Neural cell (in vitro differentiated cells): ENCODE data around the gene HIP1R.

Experiments used
- EP300 ChIP-seq: fragments of 450-650 bp; conservative IDR thresholded peaks from 2 replicates; pipeline ENCODE4 v1.6.1; 2014; ENCODE audit warnings: antibody characterized with exemption, mild to moderate bottlenecking, moderate library complexity; ENCODE audit not compliant: poor library complexity, severe bottlenecking
- EZH2 ChIP-seq: fragments of 200-600, 300-800 bp; shearing (Covaris generic), sonication (generic); IDR thresholded peaks from 2 replicates; pipeline ENCODE4 v1.6.1; 2014; ENCODE audit warnings: antibody characterized with exemption, low read length, borderline replicate concordance, mild to moderate bottlenecking; ENCODE audit not compliant: insufficient read depth, poor library complexity, severe bottlenecking
- MXI1 ChIP-seq: fragments of 450-650 bp; conservative IDR thresholded peaks from 2 replicates; pipeline ENCODE4 v1.6.1; 2014; ENCODE audit warnings: antibody characterized with exemption, mild to moderate bottlenecking; ENCODE audit not compliant: poor library complexity, severe bottlenecking
- POLR2AphosphoS5 ChIP-seq: IDR thresholded peaks from 2 replicates; pipeline ENCODE4 v1.6.1; 2012
- RAD21 ChIP-seq: fragments of 450-650 bp; conservative IDR thresholded peaks from 2 replicates; pipeline ENCODE4 v1.6.1; 2014; ENCODE audit warnings: antibody characterized with exemption, mild to moderate bottlenecking, moderate library complexity
- SMC3 ChIP-seq: fragments of 450-650 bp; conservative IDR thresholded peaks from 2 replicates; pipeline ENCODE4 v1.6.1; 2014; ENCODE audit warnings: antibody characterized with exemption, mild to moderate bottlenecking, moderate library complexity; ENCODE audit not compliant: poor library complexity
- TF ChIP-seq, protein P1 (sequence below): fragments of 450-650 bp; IDR thresholded peaks from 2 replicates; pipeline ENCODE4 v1.5.1; 2014; ENCODE audit warnings: antibody characterized with exemption, mild to moderate bottlenecking, moderate library complexity; ENCODE audit not compliant: poor library complexity, severe bottlenecking
- TF ChIP-seq, protein P2 (sequence below): IDR thresholded peaks from 2 replicates; pipeline ENCODE4 v1.6.1; 2012; ENCODE audit warnings: borderline replicate concordance

DNA sequence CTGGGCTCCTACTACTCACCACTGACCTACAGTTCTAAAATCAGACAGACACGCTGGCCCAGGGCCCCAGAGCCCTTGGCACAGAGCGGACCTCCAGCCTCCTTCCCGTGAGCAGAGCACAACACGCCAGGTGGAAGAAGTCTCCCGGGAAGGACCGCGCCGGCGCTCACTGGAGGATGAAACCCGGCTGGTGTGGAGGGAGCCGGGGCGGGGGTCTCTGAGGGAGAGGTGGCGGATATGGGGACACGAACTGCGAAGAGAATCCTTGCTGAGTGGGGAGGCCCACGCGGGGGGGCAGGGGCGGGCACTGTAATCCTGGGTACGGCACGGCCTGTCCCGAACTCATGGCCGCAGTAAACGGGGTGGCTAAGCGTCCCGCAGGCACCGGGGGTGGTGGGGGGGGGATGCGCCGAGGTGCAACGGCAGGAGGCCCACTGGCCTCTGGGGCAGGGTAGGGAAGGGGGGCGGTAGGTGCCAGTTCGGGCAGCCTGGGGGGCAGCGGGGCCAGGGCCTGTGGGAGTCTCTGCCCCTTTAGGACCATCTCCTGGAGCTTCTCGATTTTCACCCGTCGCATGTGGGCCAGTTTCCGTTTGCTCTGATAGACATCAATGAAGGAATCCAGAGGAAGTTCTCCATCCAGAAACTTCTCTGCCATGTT lies 31.8 kb downstream of the HIP1R start:
- TF ChIP-seq, protein P1, sequence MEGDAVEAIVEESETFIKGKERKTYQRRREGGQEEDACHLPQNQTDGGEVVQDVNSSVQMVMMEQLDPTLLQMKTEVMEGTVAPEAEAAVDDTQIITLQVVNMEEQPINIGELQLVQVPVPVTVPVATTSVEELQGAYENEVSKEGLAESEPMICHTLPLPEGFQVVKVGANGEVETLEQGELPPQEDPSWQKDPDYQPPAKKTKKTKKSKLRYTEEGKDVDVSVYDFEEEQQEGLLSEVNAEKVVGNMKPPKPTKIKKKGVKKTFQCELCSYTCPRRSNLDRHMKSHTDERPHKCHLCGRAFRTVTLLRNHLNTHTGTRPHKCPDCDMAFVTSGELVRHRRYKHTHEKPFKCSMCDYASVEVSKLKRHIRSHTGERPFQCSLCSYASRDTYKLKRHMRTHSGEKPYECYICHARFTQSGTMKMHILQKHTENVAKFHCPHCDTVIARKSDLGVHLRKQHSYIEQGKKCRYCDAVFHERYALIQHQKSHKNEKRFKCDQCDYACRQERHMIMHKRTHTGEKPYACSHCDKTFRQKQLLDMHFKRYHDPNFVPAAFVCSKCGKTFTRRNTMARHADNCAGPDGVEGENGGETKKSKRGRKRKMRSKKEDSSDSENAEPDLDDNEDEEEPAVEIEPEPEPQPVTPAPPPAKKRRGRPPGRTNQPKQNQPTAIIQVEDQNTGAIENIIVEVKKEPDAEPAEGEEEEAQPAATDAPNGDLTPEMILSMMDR = no peak
- no peak for TF ChIP-seq EZH2
- peak; percentile 21 for TF ChIP-seq POLR2AphosphoS5
- no peak for TF ChIP-seq RAD21
- no peak for TF ChIP-seq SMC3
- TF ChIP-seq MXI1 = no peak
- no peak for TF ChIP-seq EP300
- TF ChIP-seq, protein P2, sequence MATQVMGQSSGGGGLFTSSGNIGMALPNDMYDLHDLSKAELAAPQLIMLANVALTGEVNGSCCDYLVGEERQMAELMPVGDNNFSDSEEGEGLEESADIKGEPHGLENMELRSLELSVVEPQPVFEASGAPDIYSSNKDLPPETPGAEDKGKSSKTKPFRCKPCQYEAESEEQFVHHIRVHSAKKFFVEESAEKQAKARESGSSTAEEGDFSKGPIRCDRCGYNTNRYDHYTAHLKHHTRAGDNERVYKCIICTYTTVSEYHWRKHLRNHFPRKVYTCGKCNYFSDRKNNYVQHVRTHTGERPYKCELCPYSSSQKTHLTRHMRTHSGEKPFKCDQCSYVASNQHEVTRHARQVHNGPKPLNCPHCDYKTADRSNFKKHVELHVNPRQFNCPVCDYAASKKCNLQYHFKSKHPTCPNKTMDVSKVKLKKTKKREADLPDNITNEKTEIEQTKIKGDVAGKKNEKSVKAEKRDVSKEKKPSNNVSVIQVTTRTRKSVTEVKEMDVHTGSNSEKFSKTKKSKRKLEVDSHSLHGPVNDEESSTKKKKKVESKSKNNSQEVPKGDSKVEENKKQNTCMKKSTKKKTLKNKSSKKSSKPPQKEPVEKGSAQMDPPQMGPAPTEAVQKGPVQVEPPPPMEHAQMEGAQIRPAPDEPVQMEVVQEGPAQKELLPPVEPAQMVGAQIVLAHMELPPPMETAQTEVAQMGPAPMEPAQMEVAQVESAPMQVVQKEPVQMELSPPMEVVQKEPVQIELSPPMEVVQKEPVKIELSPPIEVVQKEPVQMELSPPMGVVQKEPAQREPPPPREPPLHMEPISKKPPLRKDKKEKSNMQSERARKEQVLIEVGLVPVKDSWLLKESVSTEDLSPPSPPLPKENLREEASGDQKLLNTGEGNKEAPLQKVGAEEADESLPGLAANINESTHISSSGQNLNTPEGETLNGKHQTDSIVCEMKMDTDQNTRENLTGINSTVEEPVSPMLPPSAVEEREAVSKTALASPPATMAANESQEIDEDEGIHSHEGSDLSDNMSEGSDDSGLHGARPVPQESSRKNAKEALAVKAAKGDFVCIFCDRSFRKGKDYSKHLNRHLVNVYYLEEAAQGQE = no peak
